HepG2 (cell line): ENCODE measurements around the gene ZNF584. TPM values are rescaled to one million over a fixed set of nuclear protein-coding genes. Genes with fewer than 3 reads are reported as not detected.

Source experiments
- ATF7 ChIP-seq, 2 experiments: fragments of 450-650 bp in 1 of 2; sonication (generic) in 1 of 2; formaldehyde crosslinking in 1 of 2; IDR thresholded peaks; 2 replicates each; pipeline versions ENCODE4 v1.4.0 to v1.6.1; 2016 to 2020; ENCODE audit warnings: antibody characterized with exemption in 1 of 2, mild to moderate bottlenecking in 1 of 2, missing genetic modification reagents in 1 of 2
- DMAP1 ChIP-seq: IDR thresholded peaks from 2 replicates; pipeline ENCODE4 v1.6.1; 2016
- GLI4 ChIP-seq: sonication (generic); formaldehyde crosslinking; IDR thresholded peaks from 2 replicates; pipeline ENCODE4 v1.5.1; 2020; ENCODE audit warnings: missing genetic modification reagents, mild to moderate bottlenecking, moderate library complexity, borderline replicate concordance
- KAT8 ChIP-seq: IDR thresholded peaks from 2 replicates; pipeline ENCODE4 v1.6.1; 2016; ENCODE audit warnings: missing genetic modification reagents, missing compliant biosample characterization
- NFE2 ChIP-seq: sonication (generic); formaldehyde crosslinking; IDR thresholded peaks from 2 replicates; pipeline ENCODE4 v1.4.0; 2020; ENCODE audit warnings: missing genetic modification reagents
- NRL ChIP-seq: sonication (generic); formaldehyde crosslinking; IDR thresholded peaks from 2 replicates; pipeline ENCODE4 v1.5.0; 2020; ENCODE audit warnings: missing genetic modification reagents, mild to moderate bottlenecking, moderate library complexity, borderline replicate concordance
- PCBP1 ChIP-seq: fragments of 200-400 bp; formaldehyde crosslinking; IDR thresholded peaks from 2 replicates; pipeline ENCODE4 v1.6.1; 2017; ENCODE audit warnings: mild to moderate bottlenecking, low read depth, low read length, borderline replicate concordance
- POLR2AphosphoS5 ChIP-seq: IDR thresholded peaks from 2 replicates; pipeline ENCODE4 v1.6.1; 2012; ENCODE audit warnings: low read depth, low read length
- RARG ChIP-seq: sonication (generic); formaldehyde crosslinking; IDR thresholded peaks from 2 replicates; pipeline ENCODE4 v1.4.0; 2020; ENCODE audit warnings: low read depth, mild to moderate bottlenecking, missing genetic modification reagents
- SMAD9 ChIP-seq: sonication (generic); formaldehyde crosslinking; IDR thresholded peaks from 2 replicates; pipeline ENCODE4 v1.5.1; 2020; ENCODE audit warnings: mild to moderate bottlenecking, missing genetic modification reagents
- SP2 ChIP-seq: sonication (generic); formaldehyde crosslinking; IDR thresholded peaks from 2 replicates; pipeline ENCODE4 v1.5.1; 2020; ENCODE audit warnings: mild to moderate bottlenecking, missing genetic modification reagents
- TP53 ChIP-seq: sonication (generic); formaldehyde crosslinking; conservative IDR thresholded peaks from 2 replicates; pipeline ENCODE4 v1.4.0; 2020; ENCODE audit warnings: missing genetic modification reagents
- YY1 ChIP-seq: IDR thresholded peaks from 2 replicates; pipeline ENCODE4 v1.6.1; 2011; ENCODE audit warnings: low read length, low read depth, moderate library complexity, mild to moderate bottlenecking; ENCODE audit not compliant: insufficient read depth, insufficient replicate concordance
- ZFX ChIP-seq: sonication (generic); formaldehyde crosslinking; IDR thresholded peaks from 2 replicates; pipeline ENCODE4 v1.4.0; 2020; ENCODE audit warnings: mild to moderate bottlenecking, low read depth, missing genetic modification reagents, moderate library complexity
- ZNF160 ChIP-seq: sonication (generic); formaldehyde crosslinking; IDR thresholded peaks from 2 replicates; pipeline ENCODE4 v1.8.0; 2022; ENCODE audit warnings: mild to moderate bottlenecking, inconsistent platforms, missing genetic modification reagents
- ZNF570 ChIP-seq: sonication (generic); formaldehyde crosslinking; IDR thresholded peaks from 2 replicates; pipeline ENCODE4 v1.4.0; 2020; ENCODE audit warnings: mild to moderate bottlenecking, missing genetic modification reagents, borderline replicate concordance
- ZNF607 ChIP-seq: sonication (generic); formaldehyde crosslinking; IDR thresholded peaks from 2 replicates; pipeline ENCODE4 v1.5.1; 2020; ENCODE audit warnings: missing genetic modification reagents, mild to moderate bottlenecking, borderline replicate concordance
- ZNF850 ChIP-seq: sonication (generic); formaldehyde crosslinking; conservative IDR thresholded peaks from 2 replicates; pipeline ENCODE4 v1.9.0; 2021; ENCODE audit warnings: mild to moderate bottlenecking, missing genetic modification reagents
- ZUFSP ChIP-seq: sonication (generic); formaldehyde crosslinking; IDR thresholded peaks from 2 replicates; pipeline ENCODE4 v1.9.0; 2021; ENCODE audit warnings: missing genetic modification reagents, mild to moderate bottlenecking, borderline replicate concordance
- polyA plus RNA-seq, 8 experiments: library from polyadenylated mRNA; depleted of rRNA in 3 of 8; stranded (reverse) in 7 of 8; unstranded in 1 of 8; fragments of >200 nt; fragmentation: Illumina TruSeq in 4 of 8; extraction: Trizol in 4 of 8; gene quantifications; 2 replicates each; pipeline versions ENCODE4 v1.2.1 to v1.2.3, GENCODE V29; 2011 to 2016; ENCODE audit warnings: low read depth in 4 of 8, missing spikeins in 1 of 8, mixed read lengths in 1 of 8; ENCODE audit not compliant: insufficient read depth in 1 of 8
- total RNA-seq, 5 experiments: library from RNA; depleted of rRNA; stranded (reverse); fragments of >200 nt; fragmentation: Illumina TruSeq; extraction: Trizol; gene quantifications; 2 replicates each; pipeline ENCODE4 v1.2.3, GENCODE V29; 2016; ENCODE audit warnings: low read depth in 1 of 5
- TF ChIP-seq, protein P1 (sequence below): sonication (generic); formaldehyde crosslinking; IDR thresholded peaks from 2 replicates; pipeline ENCODE4 v1.4.0; 2020; ENCODE audit warnings: missing genetic modification reagents
- TF ChIP-seq, protein P2 (sequence below): fragments of 450-650 bp; IDR thresholded peaks from 2 replicates; pipeline ENCODE4 v1.6.1; 2017
- TF ChIP-seq, protein P3 (sequence below): sonication (generic); formaldehyde crosslinking; IDR thresholded peaks from 2 replicates; pipeline ENCODE4 v1.8.0; 2022; ENCODE audit warnings: missing genetic modification reagents, mild to moderate bottlenecking, inconsistent platforms, borderline replicate concordance

The ZNF584 gene
- total and polyA plus RNA-seq, 2 of the 13 experiments (the other 11 are each of a cell fraction or from before 2014, with no cell fraction given): 2.4 to 7.0 TPM

DNA sequence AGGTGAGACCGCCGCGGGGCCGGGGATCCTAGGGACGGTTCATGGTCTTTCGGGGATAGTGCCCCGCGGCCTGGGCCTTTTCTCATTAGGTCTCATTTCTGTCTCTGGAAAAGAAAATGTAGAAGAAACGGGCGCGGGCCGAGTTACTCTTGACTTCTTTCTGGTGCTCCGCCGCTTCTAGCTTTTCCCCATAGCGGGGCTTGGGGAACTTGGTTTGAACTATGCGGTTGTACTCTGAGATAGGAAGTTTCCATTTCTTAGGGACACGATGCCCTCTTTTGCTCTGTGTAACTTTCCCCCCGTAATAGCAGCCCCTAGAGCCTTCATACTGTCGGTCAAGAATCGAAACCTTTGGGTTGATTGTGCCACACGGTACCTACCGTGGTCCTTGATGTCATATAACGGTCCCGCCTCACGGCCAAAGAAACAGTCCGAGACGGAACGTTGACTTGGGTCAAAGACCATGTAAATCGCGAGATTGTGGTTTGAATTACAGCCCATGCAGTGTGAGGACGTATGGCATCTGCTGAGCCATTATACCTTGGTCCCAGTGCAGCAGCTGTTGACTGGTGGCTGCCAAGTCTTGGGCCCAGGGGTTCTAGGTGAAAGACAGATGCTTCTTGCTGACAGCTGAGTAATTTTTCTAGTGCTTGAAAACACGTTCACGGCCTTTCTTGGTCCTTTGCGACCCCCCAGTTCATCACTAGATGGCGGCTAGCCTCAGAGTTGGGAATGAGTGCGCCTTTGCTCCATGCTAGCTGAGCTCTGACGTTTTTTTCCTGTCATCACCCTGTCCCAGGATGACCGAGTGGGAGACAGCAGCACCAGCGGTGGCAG is 20.9 kb upstream of the ZNF584 start (continued):
- TF ChIP-seq ZUFSP (CRISPR knock-in tag) (no peak), ZNF570 (CRISPR knock-in tag) (no peak), SMAD9 (CRISPR knock-in tag) (no peak), TP53 (CRISPR knock-in tag) (no peak), YY1 (no peak), POLR2AphosphoS5 (no peak; the same call in 1 of the 2 replicates), RARG (CRISPR knock-in tag) (no peak), GLI4 (CRISPR knock-in tag) (no peak), PCBP1 (no peak), NRL (CRISPR knock-in tag) (no peak), ZNF607 (CRISPR knock-in tag) (no peak), NFE2 (CRISPR knock-in tag) (no peak), ZFX (CRISPR knock-in tag) (no peak), ZNF850 (CRISPR knock-in tag) (no peak), DMAP1 (CRISPR knock-in tag) (no peak), KAT8 (CRISPR knock-in tag) (no peak), ATF7 (IDR thresholded peaks at IDR 0.05) (no peak), ATF7 (CRISPR knock-in tag; IDR thresholded peaks at IDR 0.05) (no peak), SP2 (CRISPR knock-in tag) (no peak), ZNF160 (no peak)
- TF ChIP-seq, protein P1, sequence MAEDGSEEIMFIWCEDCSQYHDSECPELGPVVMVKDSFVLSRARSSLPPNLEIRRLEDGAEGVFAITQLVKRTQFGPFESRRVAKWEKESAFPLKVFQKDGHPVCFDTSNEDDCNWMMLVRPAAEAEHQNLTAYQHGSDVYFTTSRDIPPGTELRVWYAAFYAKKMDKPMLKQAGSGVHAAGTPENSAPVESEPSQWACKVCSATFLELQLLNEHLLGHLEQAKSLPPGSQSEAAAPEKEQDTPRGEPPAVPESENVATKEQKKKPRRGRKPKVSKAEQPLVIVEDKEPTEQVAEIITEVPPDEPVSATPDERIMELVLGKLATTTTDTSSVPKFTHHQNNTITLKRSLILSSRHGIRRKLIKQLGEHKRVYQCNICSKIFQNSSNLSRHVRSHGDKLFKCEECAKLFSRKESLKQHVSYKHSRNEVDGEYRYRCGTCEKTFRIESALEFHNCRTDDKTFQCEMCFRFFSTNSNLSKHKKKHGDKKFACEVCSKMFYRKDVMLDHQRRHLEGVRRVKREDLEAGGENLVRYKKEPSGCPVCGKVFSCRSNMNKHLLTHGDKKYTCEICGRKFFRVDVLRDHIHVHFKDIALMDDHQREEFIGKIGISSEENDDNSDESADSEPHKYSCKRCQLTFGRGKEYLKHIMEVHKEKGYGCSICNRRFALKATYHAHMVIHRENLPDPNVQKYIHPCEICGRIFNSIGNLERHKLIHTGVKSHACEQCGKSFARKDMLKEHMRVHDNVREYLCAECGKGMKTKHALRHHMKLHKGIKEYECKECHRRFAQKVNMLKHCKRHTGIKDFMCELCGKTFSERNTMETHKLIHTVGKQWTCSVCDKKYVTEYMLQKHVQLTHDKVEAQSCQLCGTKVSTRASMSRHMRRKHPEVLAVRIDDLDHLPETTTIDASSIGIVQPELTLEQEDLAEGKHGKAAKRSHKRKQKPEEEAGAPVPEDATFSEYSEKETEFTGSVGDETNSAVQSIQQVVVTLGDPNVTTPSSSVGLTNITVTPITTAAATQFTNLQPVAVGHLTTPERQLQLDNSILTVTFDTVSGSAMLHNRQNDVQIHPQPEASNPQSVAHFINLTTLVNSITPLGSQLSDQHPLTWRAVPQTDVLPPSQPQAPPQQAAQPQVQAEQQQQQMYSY (CRISPR knock-in tag): no peak
- TF ChIP-seq, protein P2, sequence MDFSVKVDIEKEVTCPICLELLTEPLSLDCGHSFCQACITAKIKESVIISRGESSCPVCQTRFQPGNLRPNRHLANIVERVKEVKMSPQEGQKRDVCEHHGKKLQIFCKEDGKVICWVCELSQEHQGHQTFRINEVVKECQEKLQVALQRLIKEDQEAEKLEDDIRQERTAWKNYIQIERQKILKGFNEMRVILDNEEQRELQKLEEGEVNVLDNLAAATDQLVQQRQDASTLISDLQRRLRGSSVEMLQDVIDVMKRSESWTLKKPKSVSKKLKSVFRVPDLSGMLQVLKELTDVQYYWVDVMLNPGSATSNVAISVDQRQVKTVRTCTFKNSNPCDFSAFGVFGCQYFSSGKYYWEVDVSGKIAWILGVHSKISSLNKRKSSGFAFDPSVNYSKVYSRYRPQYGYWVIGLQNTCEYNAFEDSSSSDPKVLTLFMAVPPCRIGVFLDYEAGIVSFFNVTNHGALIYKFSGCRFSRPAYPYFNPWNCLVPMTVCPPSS: no peak
- TF ChIP-seq, protein P3, sequence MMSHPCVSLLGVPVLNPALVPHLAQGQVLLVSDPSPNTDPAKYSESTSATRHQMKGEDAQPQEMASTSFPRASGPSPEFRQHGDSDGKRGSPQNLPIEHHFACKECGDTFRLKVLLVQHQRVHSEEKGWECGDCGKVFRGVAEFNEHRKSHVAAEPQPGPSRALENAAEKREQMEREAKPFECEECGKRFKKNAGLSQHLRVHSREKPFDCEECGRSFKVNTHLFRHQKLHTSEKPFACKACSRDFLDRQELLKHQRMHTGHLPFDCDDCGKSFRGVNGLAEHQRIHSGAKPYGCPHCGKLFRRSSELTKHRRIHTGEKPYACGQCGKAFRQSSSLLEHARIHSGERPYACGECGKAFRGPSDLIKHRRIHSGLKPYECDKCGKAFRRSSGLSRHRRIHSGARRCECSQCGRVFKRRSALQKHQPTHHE (CRISPR knock-in tag): no peak
